ENCODE measurements around the gene ACTMAP. TPM values are rescaled to one million over a fixed set of nuclear protein-coding genes. Genes with fewer than 3 reads are reported as not detected.

The ACTMAP gene
- total RNA-seq, 6 experiments from 2014 or later = 2.9 to 11.2 (median 4.4) TPM

GRCh38 chr19:40701758-40702157 lies 48.5 kb downstream of the ACTMAP start:
- Histone ChIP-seq H3K27me3 (no peaks in the 10 kb centered on the region), H3K4me3 (no peak overlapping the region), H3K27ac (no peak overlapping the region), H3K4me1 (no peaks in the 10 kb centered on the region), H3K36me3 (peaks cover 0 to 64% (median 6%) of the 10 kb centered on the region in 4 donors), H3K9me3 (no peaks in the 10 kb centered on the region)
- 100% methylated on average over 4 of the region's 6 CpGs for WGBS (ENCODE audit: insufficient coverage, low coverage, low lambda C conversion rate, missing lambda C conversion rate)
- no peak for TF ChIP-seq POLR2A (IDR thresholded peaks at IDR 0.05)
- TF ChIP-seq, protein P1, sequence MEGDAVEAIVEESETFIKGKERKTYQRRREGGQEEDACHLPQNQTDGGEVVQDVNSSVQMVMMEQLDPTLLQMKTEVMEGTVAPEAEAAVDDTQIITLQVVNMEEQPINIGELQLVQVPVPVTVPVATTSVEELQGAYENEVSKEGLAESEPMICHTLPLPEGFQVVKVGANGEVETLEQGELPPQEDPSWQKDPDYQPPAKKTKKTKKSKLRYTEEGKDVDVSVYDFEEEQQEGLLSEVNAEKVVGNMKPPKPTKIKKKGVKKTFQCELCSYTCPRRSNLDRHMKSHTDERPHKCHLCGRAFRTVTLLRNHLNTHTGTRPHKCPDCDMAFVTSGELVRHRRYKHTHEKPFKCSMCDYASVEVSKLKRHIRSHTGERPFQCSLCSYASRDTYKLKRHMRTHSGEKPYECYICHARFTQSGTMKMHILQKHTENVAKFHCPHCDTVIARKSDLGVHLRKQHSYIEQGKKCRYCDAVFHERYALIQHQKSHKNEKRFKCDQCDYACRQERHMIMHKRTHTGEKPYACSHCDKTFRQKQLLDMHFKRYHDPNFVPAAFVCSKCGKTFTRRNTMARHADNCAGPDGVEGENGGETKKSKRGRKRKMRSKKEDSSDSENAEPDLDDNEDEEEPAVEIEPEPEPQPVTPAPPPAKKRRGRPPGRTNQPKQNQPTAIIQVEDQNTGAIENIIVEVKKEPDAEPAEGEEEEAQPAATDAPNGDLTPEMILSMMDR (IDR thresholded peaks at IDR 0.05) = no peak
- DNase-seq = no peak
- intact Hi-C loops (cut with DNase I) = no loop called here
- ATAC-seq = no peak

GRCh38 chr19:40700083-40700482 lies 50.2 kb downstream of the ACTMAP start:
- WGBS (ENCODE audit: insufficient coverage, low coverage, low lambda C conversion rate, missing lambda C conversion rate) = 82% methylated on average over 3 of the region's 9 CpGs
- ATAC-seq (no peak), DNase-seq (no peak)
- H3K27me3 ChIP-seq = no peaks in the 10 kb centered on the region
- H3K4me1 ChIP-seq = peaks cover 0 to 4% (median 0%) of the 10 kb centered on the region in 4 donors
- no peak for TF ChIP-seq POLR2A (IDR thresholded peaks at IDR 0.05)
- TF ChIP-seq, protein P1 (IDR thresholded peaks at IDR 0.05) = no peak
- no peak overlapping the region for H3K27ac ChIP-seq
- no peaks in the 10 kb centered on the region for H3K9me3 ChIP-seq
- intact Hi-C loops (cut with DNase I) = no loop called here
- peaks cover 0 to 50% (median 6%) of the 10 kb centered on the region in 4 donors for H3K36me3 ChIP-seq
- no peak overlapping the region for H3K4me3 ChIP-seq

DNA sequence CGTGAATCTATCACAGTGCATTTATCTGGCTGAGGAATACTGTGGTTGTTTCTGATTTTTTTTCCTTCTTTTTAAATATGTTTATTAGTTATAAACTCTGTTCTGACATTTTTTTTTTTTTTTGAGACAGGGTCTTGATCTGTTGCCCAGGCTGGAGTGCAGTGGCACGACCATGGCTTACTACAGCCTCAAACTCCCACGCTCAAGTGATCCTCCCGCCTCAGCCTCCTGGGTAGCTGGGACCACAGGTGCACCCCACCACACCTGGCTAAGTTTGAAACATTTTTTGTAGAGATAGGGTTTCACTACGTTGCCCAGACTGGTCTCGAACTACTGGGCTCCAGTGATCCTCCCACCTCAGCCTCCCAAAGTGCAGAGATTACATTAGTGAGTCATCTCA lies 53.3 kb downstream of the ACTMAP start:
- 98% methylated on average over 4 of the region's 6 CpGs for WGBS (ENCODE audit: insufficient coverage, low coverage, low lambda C conversion rate, missing lambda C conversion rate)
- intact Hi-C loops (cut with DNase I) = no loop called here
- ATAC-seq (no peak), DNase-seq (no peak)
- Histone ChIP-seq H3K4me1 (peaks cover 0 to 4% (median 0%) of the 10 kb centered on the region in 4 donors), H3K27me3 (no peaks in the 10 kb centered on the region), H3K27ac (no peak overlapping the region), H3K36me3 (peaks cover 0 to 23% (median 3%) of the 10 kb centered on the region in 4 donors), H3K4me3 (no peak overlapping the region), H3K9me3 (no peaks in the 10 kb centered on the region)
- TF ChIP-seq, protein P1 (IDR thresholded peaks at IDR 0.05) = no peak
- no peak for TF ChIP-seq POLR2A (IDR thresholded peaks at IDR 0.05)

DNA sequence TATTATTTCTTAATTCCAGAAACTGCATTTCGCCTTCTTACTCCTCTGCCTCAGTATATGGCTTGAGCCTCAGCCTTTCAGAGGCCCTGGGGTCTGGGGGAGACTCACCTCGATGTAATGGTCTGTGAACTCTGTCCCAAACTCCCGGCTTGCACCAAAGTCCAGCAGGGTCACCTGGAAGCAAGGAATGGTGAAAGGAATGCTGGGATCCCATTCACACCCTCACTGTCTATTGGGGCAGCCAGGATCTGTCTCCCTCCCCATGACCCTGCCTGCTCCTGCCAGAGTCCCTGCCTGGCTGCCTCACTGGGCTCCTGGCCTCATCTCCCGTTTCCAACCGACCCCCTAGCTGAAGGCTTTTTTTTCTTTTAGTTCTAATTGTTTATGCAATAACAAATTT lies 54.4 kb downstream of the ACTMAP start:
- ATAC-seq = peak in 2 of 4 donors; percentile 35 to 68
- Histone ChIP-seq H3K27ac (no peak overlapping the region), H3K4me3 (no peak overlapping the region), H3K9me3 (no peaks in the 10 kb centered on the region), H3K27me3 (no peaks in the 10 kb centered on the region), H3K36me3 (peaks cover 0 to 12% (median under 1%) of the 10 kb centered on the region in 4 donors), H3K4me1 (peaks cover 0 to 9% (median 0%) of the 10 kb centered on the region in 4 donors)
- intact Hi-C loops (cut with DNase I) = no loop called here
- DNase-seq = no peak
- TF ChIP-seq, protein P1 (IDR thresholded peaks at IDR 0.05) = no peak
- TF ChIP-seq POLR2A (IDR thresholded peaks at IDR 0.05) = no peak
- WGBS (ENCODE audit: insufficient coverage, low coverage, low lambda C conversion rate, missing lambda C conversion rate) = 52% methylated on average over 5 of the region's 5 CpGs

DNA sequence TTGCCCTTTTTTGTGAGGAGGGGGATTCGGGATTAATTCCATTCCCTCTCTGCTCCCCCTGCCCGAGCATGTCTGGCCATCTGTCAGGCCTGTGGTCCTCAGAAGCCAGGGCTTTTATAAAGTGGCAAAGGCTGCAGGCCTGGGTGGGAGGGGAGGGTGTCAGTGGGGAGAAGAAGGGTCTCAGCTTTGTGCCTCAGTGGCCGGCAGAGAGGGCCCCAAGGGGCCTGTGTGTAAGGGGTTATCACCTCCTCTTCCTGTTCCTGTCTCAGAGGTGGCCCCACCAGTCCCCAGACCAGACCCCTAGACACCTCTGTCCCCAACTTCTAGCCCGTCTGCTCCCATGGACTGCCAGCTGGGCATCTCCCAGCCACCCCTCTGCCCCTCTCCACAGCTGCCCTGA lies 56.4 kb downstream of the ACTMAP start:
- H3K9me3 ChIP-seq = no peaks in the 10 kb centered on the region
- TF ChIP-seq POLR2A (IDR thresholded peaks at IDR 0.05) = no peak
- no peak overlapping the region for H3K4me3 ChIP-seq
- H3K4me1 ChIP-seq = peaks cover 0 to 9% (median 0%) of the 10 kb centered on the region in 4 donors
- ATAC-seq = no peak
- DNase-seq = no peak
- H3K27ac ChIP-seq = no peak overlapping the region
- H3K36me3 ChIP-seq = peaks cover 0 to 7% (median under 1%) of the 10 kb centered on the region in 4 donors
- intact Hi-C loops (cut with DNase I) = no loop called here
- H3K27me3 ChIP-seq = no peaks in the 10 kb centered on the region
- WGBS (ENCODE audit: insufficient coverage, low coverage, low lambda C conversion rate, missing lambda C conversion rate) = 82% methylated on average over 2 of the region's 4 CpGs
